Endothelial cell (in vitro differentiated cells): ENCODE data around the gene MESD. TPM values are rescaled to one million over a fixed set of nuclear protein-coding genes. Genes with fewer than 3 reads are reported as not detected.

Experiments used
- DNase-seq: peaks from one replicate; pipeline ENCODE4 v3.0.0; 2021; ENCODE audit warnings: low spot score
- H3K27ac Mint-ChIP-seq: one replicate; pipeline ENCODE4 v1.8.0; 2021; ENCODE audit warnings: mixed read lengths, inconsistent platforms; ENCODE audit not compliant: unreplicated experiment
- H3K27me3 Mint-ChIP-seq: one replicate; pipeline ENCODE4 v1.8.0; 2021; ENCODE audit warnings: mild to moderate bottlenecking, moderate library complexity, mixed read lengths, inconsistent platforms; ENCODE audit not compliant: unreplicated experiment
- H3K36me3 Mint-ChIP-seq: one replicate; pipeline ENCODE4 v1.8.0; 2021; ENCODE audit warnings: mild to moderate bottlenecking, low read depth, mixed read lengths, inconsistent platforms; ENCODE audit not compliant: unreplicated experiment
- H3K4me1 Mint-ChIP-seq: one replicate; pipeline ENCODE4 v1.8.0; 2021; ENCODE audit warnings: mild to moderate bottlenecking, mixed read lengths, inconsistent platforms; ENCODE audit not compliant: unreplicated experiment
- H3K4me3 Mint-ChIP-seq: one replicate; pipeline ENCODE4 v1.8.0; 2021; ENCODE audit warnings: mild to moderate bottlenecking, mixed read lengths, inconsistent platforms; ENCODE audit not compliant: unreplicated experiment
- H3K9me3 Mint-ChIP-seq: one replicate; pipeline ENCODE4 v1.8.0; 2021; ENCODE audit warnings: mixed read lengths, inconsistent platforms; ENCODE audit not compliant: unreplicated experiment
- total RNA-seq: library from RNA; stranded (reverse); fragmentation: NEBNext Ultra II Directional; extraction: Animal tissue kit (Norgen Biotek cat#: 25700); gene quantifications from one replicate; pipeline ENCODE4 v1.2.1, GENCODE V29; 2021; ENCODE audit not compliant: unreplicated experiment
- TF ChIP-seq, protein P1 (sequence below): fragments of 200-600 bp; sonication (generic); IDR thresholded peaks from one replicate; pipeline ENCODE4 v1.5.0; 2021; ENCODE audit warnings: antibody characterized with exemption; ENCODE audit not compliant: unreplicated experiment

Gene MESD
- total RNA-seq, 1 donor from 2014 or later = 35.7 TPM

DNA sequence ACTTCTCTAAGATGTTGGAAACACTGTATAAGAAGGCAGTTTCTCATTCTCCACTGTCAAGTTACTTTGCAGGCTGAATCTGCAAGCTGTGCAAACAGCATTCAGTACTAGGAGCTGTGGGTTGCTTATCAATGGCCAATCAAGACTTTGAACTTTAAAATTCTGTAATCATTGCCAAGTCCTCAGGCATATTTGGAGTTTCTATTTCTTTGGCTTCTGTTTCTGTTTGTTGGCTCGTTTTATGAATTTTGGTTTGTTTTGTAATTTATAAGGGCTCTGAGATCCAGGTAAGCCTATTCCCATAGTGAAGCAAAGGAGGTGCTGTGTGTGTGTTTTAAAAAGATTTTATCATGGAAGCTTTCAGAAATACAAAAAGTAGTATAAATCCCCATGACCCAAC is 43.2 kb upstream of the MESD start:
- Mint-ChIP-seq H3K9me3 (no peaks in the 10 kb centered on the region), H3K27ac (peak overlapping the region; percentile 96), H3K4me3 (no peak overlapping the region), H3K36me3 (peaks cover 7% of the 10 kb centered on the region), H3K27me3 (no peaks in the 10 kb centered on the region), H3K4me1 (peaks cover 35% of the 10 kb centered on the region)
- no peak for DNase-seq
- TF ChIP-seq, protein P1, sequence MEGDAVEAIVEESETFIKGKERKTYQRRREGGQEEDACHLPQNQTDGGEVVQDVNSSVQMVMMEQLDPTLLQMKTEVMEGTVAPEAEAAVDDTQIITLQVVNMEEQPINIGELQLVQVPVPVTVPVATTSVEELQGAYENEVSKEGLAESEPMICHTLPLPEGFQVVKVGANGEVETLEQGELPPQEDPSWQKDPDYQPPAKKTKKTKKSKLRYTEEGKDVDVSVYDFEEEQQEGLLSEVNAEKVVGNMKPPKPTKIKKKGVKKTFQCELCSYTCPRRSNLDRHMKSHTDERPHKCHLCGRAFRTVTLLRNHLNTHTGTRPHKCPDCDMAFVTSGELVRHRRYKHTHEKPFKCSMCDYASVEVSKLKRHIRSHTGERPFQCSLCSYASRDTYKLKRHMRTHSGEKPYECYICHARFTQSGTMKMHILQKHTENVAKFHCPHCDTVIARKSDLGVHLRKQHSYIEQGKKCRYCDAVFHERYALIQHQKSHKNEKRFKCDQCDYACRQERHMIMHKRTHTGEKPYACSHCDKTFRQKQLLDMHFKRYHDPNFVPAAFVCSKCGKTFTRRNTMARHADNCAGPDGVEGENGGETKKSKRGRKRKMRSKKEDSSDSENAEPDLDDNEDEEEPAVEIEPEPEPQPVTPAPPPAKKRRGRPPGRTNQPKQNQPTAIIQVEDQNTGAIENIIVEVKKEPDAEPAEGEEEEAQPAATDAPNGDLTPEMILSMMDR = no peak

DNA sequence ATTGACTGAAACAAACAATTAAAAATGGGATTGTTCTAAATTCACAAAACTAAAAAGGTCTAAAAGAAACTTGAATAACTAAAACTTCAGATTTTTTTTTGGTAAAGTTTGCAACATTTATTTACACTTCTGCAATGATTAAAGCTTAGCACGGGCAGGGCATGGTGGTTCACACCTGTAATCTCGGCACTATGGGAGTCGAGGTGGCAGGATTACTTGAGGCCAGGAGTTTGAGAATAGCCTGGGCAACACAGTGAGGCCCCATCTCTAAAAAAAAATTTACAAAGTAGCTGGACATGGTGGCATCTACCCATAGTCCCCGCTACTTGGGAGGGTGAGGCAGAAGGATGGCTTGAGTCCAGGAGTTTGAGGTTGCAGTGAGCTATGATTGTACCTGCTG is 42.7 kb upstream of the MESD start:
- TF ChIP-seq, protein P1 = no peak
- Mint-ChIP-seq H3K4me1 (peaks cover 36% of the 10 kb centered on the region), H3K36me3 (peaks cover 7% of the 10 kb centered on the region)

DNA sequence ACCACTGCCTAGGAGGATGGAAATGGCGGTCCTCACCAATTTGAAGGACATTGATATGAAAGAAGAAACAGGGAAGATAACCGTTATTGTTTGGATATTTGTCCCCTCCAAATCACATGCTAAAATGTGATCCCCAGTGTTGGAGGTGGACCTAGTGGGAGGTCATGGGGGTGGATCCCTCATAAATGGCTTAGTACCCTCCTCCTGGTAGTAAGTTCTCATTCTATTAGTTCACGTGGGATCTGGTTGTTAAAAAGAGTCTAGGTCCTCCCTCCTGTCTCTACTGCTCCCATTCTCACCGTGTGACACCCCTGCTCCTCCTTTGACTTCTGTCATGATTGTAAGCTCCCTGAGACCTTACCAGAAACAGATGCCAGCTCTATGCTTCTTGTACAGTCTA is 41.6 kb upstream of the MESD start:
- H3K27me3 Mint-ChIP-seq = no peaks in the 10 kb centered on the region
- no peak for DNase-seq
- no peaks in the 10 kb centered on the region for H3K9me3 Mint-ChIP-seq
- H3K4me3 Mint-ChIP-seq = no peak overlapping the region
- H3K36me3 Mint-ChIP-seq = peaks cover 7% of the 10 kb centered on the region
- H3K27ac Mint-ChIP-seq = no peak overlapping the region
- peaks cover 47% of the 10 kb centered on the region for H3K4me1 Mint-ChIP-seq
- TF ChIP-seq, protein P1 = no peak

More for the DNA sequence above, 42.7 kb upstream of the MESD start:
- Mint-ChIP-seq H3K4me3 (no peak overlapping the region), H3K27me3 (no peaks in the 10 kb centered on the region), H3K27ac (no peak overlapping the region), H3K9me3 (no peaks in the 10 kb centered on the region)
- no peak for DNase-seq

DNA sequence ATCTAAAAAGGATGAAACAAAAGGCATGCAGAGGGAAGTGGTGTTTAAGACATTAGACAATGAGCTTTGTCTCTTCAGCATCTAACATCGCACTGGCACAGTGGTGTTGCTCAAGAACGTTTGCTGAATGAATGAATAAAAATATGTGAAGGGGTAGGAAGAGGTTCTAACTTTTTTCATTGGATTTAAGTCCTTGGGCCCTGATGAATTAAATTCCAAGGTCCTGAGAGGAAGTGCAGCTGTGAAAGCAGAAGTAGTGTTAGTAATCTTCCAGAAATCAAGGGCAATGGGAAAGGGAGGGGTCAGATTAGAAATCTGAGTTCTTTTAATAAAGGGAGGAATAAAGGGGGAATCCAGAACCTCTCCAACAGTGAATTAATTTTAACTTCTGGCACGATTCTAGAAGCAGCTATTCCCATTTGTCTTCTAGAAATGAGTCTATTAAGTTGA is 40.7 kb upstream of the MESD start:
- Mint-ChIP-seq H3K27me3 (no peaks in the 10 kb centered on the region), H3K36me3 (peaks cover 7% of the 10 kb centered on the region), H3K9me3 (no peaks in the 10 kb centered on the region), H3K4me1 (peaks cover 51% of the 10 kb centered on the region), H3K27ac (peak overlapping the region; percentile 80), H3K4me3 (no peak overlapping the region)
- no peak for DNase-seq
- TF ChIP-seq, protein P1 = no peak

DNA sequence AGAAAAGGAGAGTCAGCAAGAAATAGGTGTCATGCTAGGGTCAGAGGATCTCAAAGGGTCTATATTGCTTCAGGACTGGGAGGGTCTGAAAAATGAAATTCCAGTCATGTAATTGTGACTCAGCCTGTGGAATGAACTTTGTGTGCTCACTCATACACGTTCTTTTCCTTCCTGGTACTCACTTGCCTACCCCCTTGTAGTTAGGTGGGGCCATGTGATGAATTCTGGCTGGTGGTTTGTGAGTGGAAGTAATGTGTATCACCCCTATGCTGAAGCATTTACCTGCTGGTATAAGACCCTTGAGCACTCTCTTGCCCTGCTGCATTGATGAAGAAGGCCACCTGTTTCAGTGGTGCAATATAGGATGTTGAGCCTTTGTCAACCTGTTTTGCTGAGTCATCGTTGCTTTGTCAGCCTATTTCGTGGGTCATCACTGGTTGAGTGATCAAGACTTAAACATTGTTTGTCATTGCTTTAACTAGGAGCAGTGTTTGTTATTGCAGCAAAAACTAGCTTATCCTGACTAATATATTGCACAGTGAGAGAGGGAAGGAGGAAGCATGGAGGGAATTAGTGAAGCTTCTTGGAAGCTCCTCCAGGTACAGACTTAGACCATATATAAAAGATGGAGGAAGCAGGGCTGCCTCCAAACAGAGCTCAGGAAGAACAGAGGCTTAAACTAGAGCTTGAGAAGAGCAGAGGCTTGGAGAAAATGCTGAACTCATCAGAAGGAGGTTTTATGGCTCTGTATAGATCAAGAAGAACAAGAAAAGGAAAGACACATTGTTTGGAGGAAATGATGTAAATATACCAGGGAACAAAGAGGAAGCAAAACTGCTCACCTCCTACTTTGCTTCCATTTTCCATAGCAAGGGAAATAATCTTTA is 40.0 kb upstream of the MESD start:
- no peak for DNase-seq
- Mint-ChIP-seq H3K36me3 (peaks cover 7% of the 10 kb centered on the region), H3K27ac (peak overlapping the region; percentile 80), H3K4me3 (peak overlapping the region; percentile 24), H3K4me1 (peaks cover 57% of the 10 kb centered on the region), H3K27me3 (no peaks in the 10 kb centered on the region), H3K9me3 (no peaks in the 10 kb centered on the region)
- TF ChIP-seq, protein P1 = no peak
